Measurements from ENCODE around the gene GNMT. TPM values are rescaled to one million over a fixed set of nuclear protein-coding genes. Genes with fewer than 3 reads are reported as not detected.

The GNMT gene
- total and polyA plus RNA-seq, 2 donors (not counting 1 experiment from before 2014, with no cell fraction given) = 0.06 TPM; not detected in 1

- TF ChIP-seq CTCF (conservative IDR thresholded peaks at IDR 0.05 in 1 of 2, IDR thresholded peaks at IDR 0.05 in 1 of 2; ENCODE audit: low read depth in 1 of 2, low read length in 2 of 2) = peak in 1 of 2 donors; percentile 28
- TF ChIP-seq EZH2 (IDR thresholded peaks at IDR 0.05; ENCODE audit: low read length, missing control alignments) = no peak
- peaks cover 6% of the 10 kb centered on the region for H3K4me1 ChIP-seq (ENCODE audit: control insufficient read depth, extremely low read depth, insufficient read depth, low read length)
- no peaks in the 10 kb centered on the region for H3K9me3 ChIP-seq (ENCODE audit: control insufficient read depth, insufficient read depth, low read depth, low read length)
- H3K4me2 ChIP-seq (ENCODE audit: extremely low read depth, insufficient read depth, low read length) = no peak overlapping the region
- H3K36me3 ChIP-seq (ENCODE audit: control insufficient read depth, insufficient read depth, low read length) = peaks cover 5% of the 10 kb centered on the region
- H3K4me3 ChIP-seq (replicated peaks in 1 of 4; ENCODE audit: control extremely low read depth in 1 of 4, insufficient read depth in 1 of 4, low read depth in 3 of 4, low read length in 4 of 4) = no peak overlapping the region
- H3K27ac ChIP-seq (ENCODE audit: insufficient read depth, low read length) = no peak overlapping the region
- no peak overlapping the region for H3K9ac ChIP-seq (ENCODE audit: insufficient read depth, low read length)
- H3K27me3 ChIP-seq (ENCODE audit: control insufficient read depth, insufficient read depth, low read length) = no peaks in the 10 kb centered on the region
- H3K79me2 ChIP-seq (ENCODE audit: control insufficient read depth, insufficient read depth, low read length) = no peaks in the 10 kb centered on the region
- H4K20me1 ChIP-seq (ENCODE audit: control insufficient read depth, extremely low read depth, insufficient read depth, low read length) = no peaks in the 10 kb centered on the region
- no peak overlapping the region for H2AFZ ChIP-seq (ENCODE audit: low read length)
- peak; percentile 25 to 49 for DNase-seq (ENCODE audit: low read depth in 2 of 2)
These were observed 3.5 kb downstream of the GNMT start for GRCh38 chr6:42963855-42964605.

GRCh38 chr6:42966571-42966970, 6.0 kb downstream of the GNMT start:
- TF ChIP-seq CTCF (conservative IDR thresholded peaks at IDR 0.05 in 1 of 2, IDR thresholded peaks at IDR 0.05 in 1 of 2; ENCODE audit: low read depth in 1 of 2, low read length in 2 of 2) = no peak
- TF ChIP-seq EZH2 (IDR thresholded peaks at IDR 0.05; ENCODE audit: low read length, missing control alignments) = no peak

GRCh38 chr6:42967228-42967627, 6.7 kb downstream of the GNMT start:
- Histone ChIP-seq H3K9me3 (ENCODE audit: control insufficient read depth, insufficient read depth, low read depth, low read length) (no peaks in the 10 kb centered on the region), H3K27me3 (ENCODE audit: control insufficient read depth, insufficient read depth, low read length) (no peaks in the 10 kb centered on the region), H3K4me2 (ENCODE audit: extremely low read depth, insufficient read depth, low read length) (no peak overlapping the region), H3K4me3 (replicated peaks in 1 of 4; ENCODE audit: control extremely low read depth in 1 of 4, insufficient read depth in 1 of 4, low read depth in 3 of 4, low read length in 4 of 4) (no peak overlapping the region), H3K27ac (ENCODE audit: insufficient read depth, low read length) (no peak overlapping the region), H4K20me1 (ENCODE audit: control insufficient read depth, extremely low read depth, insufficient read depth, low read length) (no peaks in the 10 kb centered on the region), H3K9ac (ENCODE audit: insufficient read depth, low read length) (no peak overlapping the region), H2AFZ (ENCODE audit: low read length) (no peak overlapping the region), H3K4me1 (ENCODE audit: control insufficient read depth, extremely low read depth, insufficient read depth, low read length) (no peaks in the 10 kb centered on the region), H3K36me3 (ENCODE audit: control insufficient read depth, insufficient read depth, low read length) (peaks cover 9% of the 10 kb centered on the region), H3K79me2 (ENCODE audit: control insufficient read depth, insufficient read depth, low read length) (no peaks in the 10 kb centered on the region)
- no peak for DNase-seq (ENCODE audit: low read depth in 2 of 2)
- TF ChIP-seq EZH2 (IDR thresholded peaks at IDR 0.05; ENCODE audit: low read length, missing control alignments) (no peak), CTCF (conservative IDR thresholded peaks at IDR 0.05 in 1 of 2, IDR thresholded peaks at IDR 0.05 in 1 of 2; ENCODE audit: low read depth in 1 of 2, low read length in 2 of 2) (no peak)

More at GRCh38 chr6:42966571-42966970, 6.0 kb downstream of the GNMT start:
- Histone ChIP-seq H3K79me2 (ENCODE audit: control insufficient read depth, insufficient read depth, low read length) (no peaks in the 10 kb centered on the region), H4K20me1 (ENCODE audit: control insufficient read depth, extremely low read depth, insufficient read depth, low read length) (no peaks in the 10 kb centered on the region), H3K4me1 (ENCODE audit: control insufficient read depth, extremely low read depth, insufficient read depth, low read length) (no peaks in the 10 kb centered on the region), H3K27ac (ENCODE audit: insufficient read depth, low read length) (no peak overlapping the region), H3K9ac (ENCODE audit: insufficient read depth, low read length) (no peak overlapping the region), H3K36me3 (ENCODE audit: control insufficient read depth, insufficient read depth, low read length) (peaks cover 9% of the 10 kb centered on the region), H2AFZ (ENCODE audit: low read length) (no peak overlapping the region), H3K4me3 (replicated peaks in 1 of 4; ENCODE audit: control extremely low read depth in 1 of 4, insufficient read depth in 1 of 4, low read depth in 3 of 4, low read length in 4 of 4) (no peak overlapping the region), H3K9me3 (ENCODE audit: control insufficient read depth, insufficient read depth, low read depth, low read length) (no peaks in the 10 kb centered on the region), H3K27me3 (ENCODE audit: control insufficient read depth, insufficient read depth, low read length) (no peaks in the 10 kb centered on the region), H3K4me2 (ENCODE audit: extremely low read depth, insufficient read depth, low read length) (no peak overlapping the region)
- DNase-seq (ENCODE audit: low read depth in 2 of 2) = no peak
